Mesenchymal stem cell (in vitro differentiated cells and primary cell): ENCODE measurements around the gene KCNJ10.

ENCODE experiments used
- DNase-seq: peaks from one replicate; pipeline ENCODE4 v3.0.0-alpha.2; 2013
- H2AFZ ChIP-seq: one replicate; pipeline ENCODE4 v1.6.1; 2013; ENCODE audit warnings: low read depth, mild to moderate bottlenecking, control low read depth, inconsistent platforms, low read length, moderate library complexity
- H2AK5ac ChIP-seq: 2 replicates; pipeline ENCODE4 v1.6.1; 2013; ENCODE audit warnings: low read length, moderate library complexity, mild to moderate bottlenecking, inconsistent platforms; ENCODE audit not compliant: severe bottlenecking
- H2BK120ac ChIP-seq: one replicate; pipeline ENCODE4 v1.6.1; 2013; ENCODE audit warnings: low read depth, mild to moderate bottlenecking, inconsistent platforms, low read length, moderate library complexity
- H2BK12ac ChIP-seq, 2 experiments: one replicate each; pipeline ENCODE4 v1.6.1; 2013; ENCODE audit warnings: inconsistent platforms in 2 of 2, low read length in 2 of 2, mild to moderate bottlenecking in 2 of 2, moderate library complexity in 2 of 2, control low read depth in 1 of 2
- H2BK15ac ChIP-seq: one replicate; pipeline ENCODE4 v1.6.1; 2013; ENCODE audit warnings: mild to moderate bottlenecking, low read depth, inconsistent platforms; ENCODE audit not compliant: poor library complexity, severe bottlenecking
- H2BK5ac ChIP-seq: 2 replicates; pipeline ENCODE4 v1.6.1; 2013; ENCODE audit warnings: low read depth, mild to moderate bottlenecking, low read length, control low read depth, inconsistent platforms; ENCODE audit not compliant: poor library complexity, severe bottlenecking
- H3K14ac ChIP-seq, 2 experiments: one replicate each; pipeline ENCODE4 v1.6.1; 2013; ENCODE audit warnings: inconsistent platforms in 2 of 2, low read length in 2 of 2, control low read depth in 1 of 2, mild to moderate bottlenecking in 1 of 2, moderate library complexity in 1 of 2
- H3K18ac ChIP-seq, 2 experiments: one replicate each; pipeline ENCODE4 v1.6.1; 2013; ENCODE audit warnings: inconsistent platforms in 2 of 2, low read length in 2 of 2, control low read depth in 1 of 2, low read depth in 1 of 2, mild to moderate bottlenecking in 1 of 2
- H3K23ac ChIP-seq, 2 experiments: one replicate each; pipeline ENCODE4 v1.6.1; 2013; ENCODE audit warnings: inconsistent platforms in 2 of 2, low read length in 2 of 2, mild to moderate bottlenecking in 2 of 2, moderate library complexity in 2 of 2, control low read depth in 1 of 2
- H3K27ac ChIP-seq: 2 replicates; pipeline ENCODE4 v1.5.1; 2013; ENCODE audit warnings: mild to moderate bottlenecking, moderate library complexity, low read length, control low read depth, inconsistent platforms; ENCODE audit not compliant: poor library complexity, severe bottlenecking
- H3K27me3 ChIP-seq, 2 experiments: 2 replicates each; pipeline versions ENCODE4 v1.6.1 to v1.7.0; 2013; ENCODE audit warnings: low read length in 2 of 2, mild to moderate bottlenecking in 2 of 2, moderate library complexity in 2 of 2, control low read depth in 1 of 2, inconsistent platforms in 1 of 2; ENCODE audit not compliant: control insufficient read depth in 1 of 2, insufficient read depth in 1 of 2
- H3K36me3 ChIP-seq, 2 experiments: 2 replicates each; pipeline versions ENCODE4 v1.6.1 to v1.7.0; 2013; ENCODE audit warnings: low read length in 2 of 2, control low read depth in 1 of 2, inconsistent platforms in 1 of 2, low read depth in 1 of 2, mild to moderate bottlenecking in 1 of 2; ENCODE audit not compliant: insufficient read depth in 2 of 2, control insufficient read depth in 1 of 2
- H3K4ac ChIP-seq, 2 experiments: one replicate each; pipeline ENCODE4 v1.6.1; 2013; ENCODE audit warnings: inconsistent platforms in 2 of 2, low read length in 2 of 2, mild to moderate bottlenecking in 2 of 2, moderate library complexity in 2 of 2, control low read depth in 1 of 2, low read depth in 1 of 2
- H3K4me1 ChIP-seq: 2 replicates; pipeline ENCODE4 v1.6.1; 2013; ENCODE audit warnings: low read depth, low read length, control low read depth; ENCODE audit not compliant: control insufficient read depth, insufficient read depth
- H3K4me2 ChIP-seq: 2 replicates; pipeline ENCODE4 v1.6.1; 2013; ENCODE audit warnings: low read length, mild to moderate bottlenecking, inconsistent platforms; ENCODE audit not compliant: poor library complexity, severe bottlenecking
- H3K4me3 ChIP-seq, 2 experiments: 2 replicates each; pipeline versions ENCODE4 v1.5.1 to v1.7.0; 2013; ENCODE audit warnings: low read length in 2 of 2, mild to moderate bottlenecking in 2 of 2, control low read depth in 1 of 2, low read depth in 1 of 2; ENCODE audit not compliant: insufficient read depth in 1 of 2
- H3K79me1 ChIP-seq: replicated peaks from 2 replicates; pipeline ENCODE4 v1.6.1; 2013; ENCODE audit warnings: mild to moderate bottlenecking, control low read depth, low read length, inconsistent platforms; ENCODE audit not compliant: poor library complexity, severe bottlenecking
- H3K9ac ChIP-seq: 2 replicates; pipeline ENCODE4 v1.7.0; 2013; ENCODE audit warnings: mild to moderate bottlenecking, low read length, moderate library complexity
- H3K9me3 ChIP-seq: 2 replicates; pipeline ENCODE4 v1.7.0; 2013; ENCODE audit warnings: mild to moderate bottlenecking, low read length; ENCODE audit not compliant: control insufficient read depth
- H4K8ac ChIP-seq: one replicate; pipeline ENCODE4 v1.6.1; 2013; ENCODE audit warnings: inconsistent platforms, mild to moderate bottlenecking, low read length, moderate library complexity
- H4K91ac ChIP-seq: one replicate; pipeline ENCODE4 v1.6.1; 2013; ENCODE audit warnings: mild to moderate bottlenecking, low read length, inconsistent platforms
- WGBS: methylation state at CpG from one replicate; pipeline ENCODE4 v1.1.7; 2013; ENCODE audit warnings: mixed read lengths; 5-methylcytosine and 5-hydroxymethylcytosine counted together

KCNJ10 gene

GRCh38 chr1:160066829-160067745 is 2.9 kb downstream of the KCNJ10 start:
- Histone ChIP-seq H3K9me3 (no peaks in the 10 kb centered on the region), H3K23ac (no peak overlapping the region), H2BK15ac (no peak overlapping the region), H2AK5ac (no peak overlapping the region), H3K4me3 (no peak overlapping the region), H3K4me1 (peaks cover 8% of the 10 kb centered on the region), H2BK5ac (no peak overlapping the region), H4K91ac (no peak overlapping the region), H3K27me3 (peaks cover 76 to 89% of the 10 kb centered on the region in 2 experiments), H3K9ac (no peak overlapping the region), H2AFZ (no peak overlapping the region), H2BK12ac (no peak overlapping the region), H3K4ac (no peak overlapping the region), H3K79me1 (no peaks in the 10 kb centered on the region), H3K4me2 (no peak overlapping the region), H3K18ac (no peak overlapping the region), H3K36me3 (no peaks in the 10 kb centered on the region), H3K27ac (no peak overlapping the region), H3K14ac (no peak overlapping the region), H2BK120ac (no peak overlapping the region), H4K8ac (no peak overlapping the region)
- DNase-seq = no peak
- WGBS = 72% methylated on average over 4 of the region's 6 CpGs

GRCh38 chr1:160064746-160065145 is 5.2 kb downstream of the KCNJ10 start:
- no peaks in the 10 kb centered on the region for H3K9me3 ChIP-seq
- 64% methylated on average over 3 of the region's 3 CpGs for WGBS
- no peak overlapping the region for H3K4me2 ChIP-seq
- H3K23ac ChIP-seq = no peak overlapping the region
- no peak overlapping the region for H2BK120ac ChIP-seq
- H3K36me3 ChIP-seq = no peaks in the 10 kb centered on the region
- H2BK5ac ChIP-seq = no peak overlapping the region
- H4K8ac ChIP-seq = no peak overlapping the region
- no peak overlapping the region for H3K9ac ChIP-seq
- no peak for DNase-seq
- no peak overlapping the region for H3K14ac ChIP-seq
- H4K91ac ChIP-seq = no peak overlapping the region
- no peak overlapping the region for H2AK5ac ChIP-seq
- H3K4me3 ChIP-seq = no peak overlapping the region
- no peak overlapping the region for H3K4ac ChIP-seq
- H3K27ac ChIP-seq = no peak overlapping the region
- no peak overlapping the region for H2BK12ac ChIP-seq
- no peak overlapping the region for H2BK15ac ChIP-seq
- H3K18ac ChIP-seq = no peak overlapping the region
- H3K79me1 ChIP-seq = no peaks in the 10 kb centered on the region
- peaks cover 75 to 90% of the 10 kb centered on the region in 2 experiments for H3K27me3 ChIP-seq
- no peak overlapping the region for H2AFZ ChIP-seq
- H3K4me1 ChIP-seq = peaks cover 2% of the 10 kb centered on the region

- Histone ChIP-seq H2AK5ac (no peak overlapping the region), H4K91ac (no peak overlapping the region), H3K9ac (no peak overlapping the region), H3K4ac (no peak overlapping the region), H3K27me3 (peaks cover 75 to 90% of the 10 kb centered on the region in 2 experiments), H4K8ac (no peak overlapping the region), H3K27ac (no peak overlapping the region), H3K79me1 (no peaks in the 10 kb centered on the region), H3K4me3 (no peak overlapping the region), H2BK120ac (no peak overlapping the region), H3K4me2 (no peak overlapping the region), H3K4me1 (no peaks in the 10 kb centered on the region), H3K9me3 (no peaks in the 10 kb centered on the region), H2AFZ (no peak overlapping the region), H3K18ac (no peak overlapping the region), H3K36me3 (no peaks in the 10 kb centered on the region), H2BK15ac (no peak overlapping the region), H2BK12ac (no peak overlapping the region), H3K14ac (no peak overlapping the region), H3K23ac (no peak overlapping the region), H2BK5ac (no peak overlapping the region)
- DNase-seq = no peak
- WGBS = 94% methylated on average over 2 of the region's 3 CpGs
Observed at GRCh38 chr1:160064164-160064563, 5.8 kb downstream of the KCNJ10 start.

DNA sequence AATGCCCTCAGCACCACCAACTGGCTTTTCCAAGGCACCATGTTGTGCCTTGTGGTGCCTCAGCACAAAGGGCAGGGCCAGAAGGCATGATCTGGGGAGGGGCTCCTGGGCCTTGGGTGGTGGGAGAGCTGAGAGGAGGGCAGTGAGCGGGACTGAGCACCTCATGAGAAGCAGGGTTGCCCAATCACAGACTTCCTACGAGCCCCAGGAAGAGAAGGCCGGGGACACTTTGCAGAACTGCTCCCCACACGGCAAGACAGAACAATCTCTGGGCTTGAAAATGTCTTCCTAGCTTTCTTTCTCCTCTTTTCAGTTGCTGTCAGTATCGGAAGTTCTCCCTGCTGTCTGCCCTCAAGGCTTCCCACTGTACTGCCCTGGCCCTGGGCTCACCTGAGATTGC is 6.8 kb downstream of the KCNJ10 start:
- Histone ChIP-seq H2BK5ac (no peak overlapping the region), H3K4me2 (no peak overlapping the region), H3K79me1 (no peaks in the 10 kb centered on the region), H2AK5ac (no peak overlapping the region), H3K4me3 (no peak overlapping the region), H3K4ac (no peak overlapping the region), H3K36me3 (no peaks in the 10 kb centered on the region), H3K27ac (no peak overlapping the region), H2AFZ (no peak overlapping the region), H3K9me3 (no peaks in the 10 kb centered on the region), H3K23ac (no peak overlapping the region), H3K9ac (no peak overlapping the region), H3K4me1 (no peaks in the 10 kb centered on the region), H4K8ac (no peak overlapping the region), H2BK15ac (no peak overlapping the region), H3K18ac (no peak overlapping the region), H2BK120ac (no peak overlapping the region), H3K27me3 (peaks cover 75 to 90% of the 10 kb centered on the region in 2 experiments), H2BK12ac (no peak overlapping the region), H3K14ac (no peak overlapping the region), H4K91ac (no peak overlapping the region)
- no peak for DNase-seq
- WGBS = 85% methylated on average over 5 of the region's 5 CpGs
